ENCODE results near the gene PDE11A. TPM values are rescaled to one million over a fixed set of nuclear protein-coding genes. Genes with fewer than 3 reads are reported as not detected.

Gene PDE11A
- total RNA-seq, 1 donor from 2014 or later, result 0.27 TPM

- H3K27me3 Mint-ChIP-seq (ENCODE audit: unreplicated experiment), result no peaks in the 10 kb centered on the region
- no peak overlapping the region for H3K4me3 Mint-ChIP-seq (ENCODE audit: unreplicated experiment)
- H3K9me3 Mint-ChIP-seq (ENCODE audit: unreplicated experiment), result no peaks in the 10 kb centered on the region
- no peak for TF ChIP-seq CTCF (IDR thresholded peaks at IDR 0.05; ENCODE audit: partially characterized antibody, unreplicated experiment)
- DNase-seq, result no peak
- no peaks in the 10 kb centered on the region for H3K36me3 Mint-ChIP-seq (ENCODE audit: unreplicated experiment)
- no peak overlapping the region for H3K27ac Mint-ChIP-seq (ENCODE audit: unreplicated experiment)
- peaks cover 2% of the 10 kb centered on the region for H3K4me1 Mint-ChIP-seq (ENCODE audit: low read depth, unreplicated experiment)
Observed at GRCh38 chr2:177680866-177681712, 391.5 kb downstream of the PDE11A start.

GRCh38 chr2:177679611-177680605 lies 392.7 kb downstream of the PDE11A start:
- H3K4me3 Mint-ChIP-seq (ENCODE audit: unreplicated experiment), result no peak overlapping the region
- no peak for TF ChIP-seq CTCF (IDR thresholded peaks at IDR 0.05; ENCODE audit: partially characterized antibody, unreplicated experiment)

GRCh38 chr2:177678939-177679338 lies 393.6 kb downstream of the PDE11A start:
- H3K27ac Mint-ChIP-seq (ENCODE audit: unreplicated experiment), result no peak overlapping the region
- H3K4me1 Mint-ChIP-seq (ENCODE audit: low read depth, unreplicated experiment), result peaks cover 11% of the 10 kb centered on the region
- DNase-seq, result no peak
- H3K4me3 Mint-ChIP-seq (ENCODE audit: unreplicated experiment), result no peak overlapping the region
- no peaks in the 10 kb centered on the region for H3K36me3 Mint-ChIP-seq (ENCODE audit: unreplicated experiment)
- no peaks in the 10 kb centered on the region for H3K9me3 Mint-ChIP-seq (ENCODE audit: unreplicated experiment)
- no peaks in the 10 kb centered on the region for H3K27me3 Mint-ChIP-seq (ENCODE audit: unreplicated experiment)
- no peak for TF ChIP-seq CTCF (IDR thresholded peaks at IDR 0.05; ENCODE audit: partially characterized antibody, unreplicated experiment)

More at GRCh38 chr2:177679611-177680605, 392.7 kb downstream of the PDE11A start:
- Mint-ChIP-seq H3K4me1 (ENCODE audit: low read depth, unreplicated experiment) (peaks cover 11% of the 10 kb centered on the region), H3K36me3 (ENCODE audit: unreplicated experiment) (no peaks in the 10 kb centered on the region), H3K9me3 (ENCODE audit: unreplicated experiment) (no peaks in the 10 kb centered on the region), H3K27me3 (ENCODE audit: unreplicated experiment) (no peaks in the 10 kb centered on the region), H3K27ac (ENCODE audit: unreplicated experiment) (no peak overlapping the region)
- no peak for DNase-seq

GRCh38 chr2:177676636-177677035 lies 395.9 kb downstream of the PDE11A start:
- Mint-ChIP-seq H3K9me3 (ENCODE audit: unreplicated experiment) (no peaks in the 10 kb centered on the region), H3K36me3 (ENCODE audit: unreplicated experiment) (no peaks in the 10 kb centered on the region), H3K27ac (ENCODE audit: unreplicated experiment) (no peak overlapping the region), H3K27me3 (ENCODE audit: unreplicated experiment) (no peaks in the 10 kb centered on the region), H3K4me3 (ENCODE audit: unreplicated experiment) (no peak overlapping the region), H3K4me1 (ENCODE audit: low read depth, unreplicated experiment) (peaks cover 11% of the 10 kb centered on the region)
- no peak for TF ChIP-seq CTCF (IDR thresholded peaks at IDR 0.05; ENCODE audit: partially characterized antibody, unreplicated experiment)
- no peak for DNase-seq
